ENCODE results near the gene TMEM81.

The TMEM81 gene

DNA sequence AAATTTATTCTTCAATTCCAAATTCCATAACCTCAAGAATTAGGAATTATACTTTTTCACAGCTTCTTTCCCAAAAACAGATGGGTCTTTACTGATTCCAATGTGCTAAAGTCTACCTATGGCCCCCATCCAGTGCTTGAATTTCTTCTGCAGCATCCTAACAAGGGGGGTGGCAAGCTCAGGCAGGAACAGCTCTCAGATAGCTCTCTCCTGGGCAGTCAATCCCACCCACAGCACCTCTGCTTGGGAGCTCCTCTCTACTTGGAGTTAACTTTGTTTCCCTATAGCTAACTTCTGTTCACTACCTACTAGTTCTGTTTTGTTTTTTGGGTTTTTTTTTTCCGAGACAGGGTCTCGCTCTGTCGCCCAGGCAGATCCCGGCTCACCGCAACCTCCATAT, 25.5 kb upstream of the TMEM81 start:
- Histone ChIP-seq H3K36me3 (ENCODE audit: control insufficient read depth, insufficient read depth, low read length) (peaks cover 43% of the 10 kb centered on the region), H3K4me3 (ENCODE audit: insufficient read depth, low read depth, low read length, poor library complexity, severe bottlenecking) (no peak overlapping the region)

DNA sequence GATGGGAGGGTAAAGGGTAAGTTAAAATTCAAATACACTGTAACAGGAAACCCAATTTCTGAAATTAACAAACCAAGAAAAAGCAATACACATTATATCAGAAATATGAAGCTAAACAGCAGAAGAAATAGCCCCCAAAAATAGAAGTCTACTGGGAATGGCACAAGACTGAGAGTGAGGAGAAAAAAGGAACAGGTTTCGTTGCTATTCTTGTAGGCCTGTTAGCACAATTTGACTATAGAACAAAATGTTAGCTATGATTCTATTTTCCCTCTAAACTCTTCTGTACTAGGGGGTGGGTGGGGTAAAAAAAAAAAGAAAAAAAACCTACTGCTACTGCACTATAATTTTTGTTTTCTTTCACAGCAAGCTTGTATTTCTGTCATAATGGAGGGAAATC, 25.0 kb upstream of the TMEM81 start:
- H3K4me1 ChIP-seq (ENCODE audit: control insufficient read depth, insufficient read depth, low read length, poor library complexity, severe bottlenecking), result no peaks in the 10 kb centered on the region
- H3K4me3 ChIP-seq (ENCODE audit: insufficient read depth, low read depth, low read length, poor library complexity, severe bottlenecking), result no peak overlapping the region
- no peak for DNase-seq
- H3K27ac ChIP-seq (ENCODE audit: insufficient read depth, low read length, poor library complexity, severe bottlenecking), result no peak overlapping the region
- H3K36me3 ChIP-seq (ENCODE audit: control insufficient read depth, insufficient read depth, low read length), result peaks cover 43% of the 10 kb centered on the region
- no peaks in the 10 kb centered on the region for H3K9me3 ChIP-seq (ENCODE audit: control insufficient read depth, low read length)
- H3K27me3 ChIP-seq (replicated peaks; ENCODE audit: control insufficient read depth, insufficient read depth, low read length, poor library complexity, severe bottlenecking), result no peaks in the 10 kb centered on the region

More for the DNA sequence above, 25.5 kb upstream of the TMEM81 start:
- no peaks in the 10 kb centered on the region for H3K9me3 ChIP-seq (ENCODE audit: control insufficient read depth, low read length)
- no peak overlapping the region for H3K27ac ChIP-seq (ENCODE audit: insufficient read depth, low read length, poor library complexity, severe bottlenecking)
- DNase-seq, result no peak
- H3K27me3 ChIP-seq (replicated peaks; ENCODE audit: control insufficient read depth, insufficient read depth, low read length, poor library complexity, severe bottlenecking), result no peaks in the 10 kb centered on the region
- no peaks in the 10 kb centered on the region for H3K4me1 ChIP-seq (ENCODE audit: control insufficient read depth, insufficient read depth, low read length, poor library complexity, severe bottlenecking)

DNA sequence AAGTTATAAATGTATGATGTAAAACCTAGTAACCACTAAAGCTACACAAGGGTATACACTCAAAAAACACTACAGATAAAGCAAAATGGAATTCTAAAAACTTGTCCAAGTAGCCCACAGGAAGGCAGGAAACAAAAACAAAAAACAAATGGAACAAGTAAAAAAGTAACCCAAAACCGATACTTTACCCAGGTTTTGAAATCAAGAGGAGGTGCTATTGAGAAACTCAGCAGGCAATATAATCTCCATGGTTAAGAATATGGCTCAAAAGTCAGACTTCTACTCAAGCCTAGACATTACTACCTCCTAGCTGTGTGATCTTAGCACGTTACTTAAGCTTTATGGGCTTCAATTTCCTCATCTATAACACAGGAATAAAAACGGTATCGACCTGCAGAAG, 24.2 kb upstream of the TMEM81 start:
- Histone ChIP-seq H3K4me3 (ENCODE audit: insufficient read depth, low read depth, low read length, poor library complexity, severe bottlenecking) (no peak overlapping the region), H3K4me1 (ENCODE audit: control insufficient read depth, insufficient read depth, low read length, poor library complexity, severe bottlenecking) (no peaks in the 10 kb centered on the region), H3K36me3 (ENCODE audit: control insufficient read depth, insufficient read depth, low read length) (peaks cover 44% of the 10 kb centered on the region), H3K27ac (ENCODE audit: insufficient read depth, low read length, poor library complexity, severe bottlenecking) (no peak overlapping the region), H3K9me3 (ENCODE audit: control insufficient read depth, low read length) (no peaks in the 10 kb centered on the region), H3K27me3 (replicated peaks; ENCODE audit: control insufficient read depth, insufficient read depth, low read length, poor library complexity, severe bottlenecking) (no peaks in the 10 kb centered on the region)
- no peak for DNase-seq

DNA sequence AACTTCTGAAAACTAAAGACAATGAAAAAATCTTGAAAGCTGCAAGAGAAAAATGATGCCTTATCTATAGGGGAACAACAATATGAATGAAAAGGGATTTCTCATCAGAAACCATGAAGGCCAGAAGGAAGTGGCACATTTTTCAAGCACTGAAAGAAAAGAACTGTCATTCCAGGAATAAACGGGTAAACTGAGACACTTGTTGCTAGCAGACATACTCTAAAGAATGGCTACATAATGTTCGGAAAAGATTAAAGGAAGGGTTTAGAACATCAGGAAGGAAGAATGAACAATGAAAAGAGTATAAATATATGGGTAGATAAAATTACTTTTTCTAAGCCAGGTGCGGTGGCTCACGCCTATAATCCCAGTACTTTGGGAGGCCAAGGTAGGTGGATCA, 23.1 kb upstream of the TMEM81 start:
- Histone ChIP-seq H3K4me1 (ENCODE audit: control insufficient read depth, insufficient read depth, low read length, poor library complexity, severe bottlenecking) (no peaks in the 10 kb centered on the region), H3K27ac (ENCODE audit: insufficient read depth, low read length, poor library complexity, severe bottlenecking) (no peak overlapping the region), H3K36me3 (ENCODE audit: control insufficient read depth, insufficient read depth, low read length) (peaks cover 50% of the 10 kb centered on the region), H3K9me3 (ENCODE audit: control insufficient read depth, low read length) (no peaks in the 10 kb centered on the region), H3K4me3 (ENCODE audit: insufficient read depth, low read depth, low read length, poor library complexity, severe bottlenecking) (no peak overlapping the region), H3K27me3 (replicated peaks; ENCODE audit: control insufficient read depth, insufficient read depth, low read length, poor library complexity, severe bottlenecking) (no peaks in the 10 kb centered on the region)
- DNase-seq, result no peak

DNA sequence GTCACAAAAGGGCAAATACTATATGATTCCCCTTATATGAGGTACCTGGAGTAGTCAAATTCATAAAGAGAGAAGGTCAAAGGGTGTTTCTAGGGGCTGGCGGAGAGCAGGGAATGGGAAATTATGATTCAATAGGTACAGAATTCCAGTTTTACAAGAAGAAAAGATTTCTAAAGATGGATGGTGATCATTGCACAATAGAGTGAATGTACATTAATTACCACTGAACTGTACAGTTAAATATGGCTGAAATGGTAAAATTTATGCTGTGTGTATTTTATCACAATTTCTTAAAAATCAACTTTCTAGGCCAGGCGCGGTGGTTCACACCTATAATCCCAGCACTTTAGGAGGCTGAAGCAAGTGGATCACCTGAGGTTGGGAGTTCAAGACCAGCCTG, 18.1 kb upstream of the TMEM81 start:
- Histone ChIP-seq H3K27ac (ENCODE audit: insufficient read depth, low read length, poor library complexity, severe bottlenecking) (no peak overlapping the region), H3K27me3 (replicated peaks; ENCODE audit: control insufficient read depth, insufficient read depth, low read length, poor library complexity, severe bottlenecking) (no peaks in the 10 kb centered on the region), H3K36me3 (ENCODE audit: control insufficient read depth, insufficient read depth, low read length) (peaks cover 82% of the 10 kb centered on the region), H3K4me3 (ENCODE audit: insufficient read depth, low read depth, low read length, poor library complexity, severe bottlenecking) (no peak overlapping the region), H3K4me1 (ENCODE audit: control insufficient read depth, insufficient read depth, low read length, poor library complexity, severe bottlenecking) (no peaks in the 10 kb centered on the region), H3K9me3 (ENCODE audit: control insufficient read depth, low read length) (no peaks in the 10 kb centered on the region)
- no peak for DNase-seq

DNA sequence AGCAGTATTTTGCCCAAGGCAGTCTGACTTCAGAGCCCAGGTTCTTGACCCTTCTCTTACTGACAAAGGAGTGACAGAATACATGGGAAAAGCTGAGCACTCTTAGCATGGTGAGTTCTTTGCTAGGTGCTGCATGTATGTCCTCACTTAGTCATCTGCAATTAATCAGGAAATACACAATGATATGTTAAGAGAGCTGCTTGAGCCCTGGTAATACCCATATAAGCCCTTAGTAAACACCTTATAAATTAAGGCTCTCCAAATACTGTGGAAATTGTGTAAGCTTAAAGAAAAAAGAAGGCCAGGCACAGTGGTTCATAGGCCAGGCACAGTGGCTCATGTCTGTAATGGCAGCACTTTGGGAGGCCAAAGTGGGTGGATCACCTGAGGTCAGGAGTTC, 14.0 kb upstream of the TMEM81 start:
- Histone ChIP-seq H3K4me1 (ENCODE audit: control insufficient read depth, insufficient read depth, low read length, poor library complexity, severe bottlenecking) (no peaks in the 10 kb centered on the region), H3K4me3 (ENCODE audit: insufficient read depth, low read depth, low read length, poor library complexity, severe bottlenecking) (no peak overlapping the region), H3K27me3 (replicated peaks; ENCODE audit: control insufficient read depth, insufficient read depth, low read length, poor library complexity, severe bottlenecking) (no peaks in the 10 kb centered on the region), H3K27ac (ENCODE audit: insufficient read depth, low read length, poor library complexity, severe bottlenecking) (no peak overlapping the region), H3K9me3 (ENCODE audit: control insufficient read depth, low read length) (no peaks in the 10 kb centered on the region), H3K36me3 (ENCODE audit: control insufficient read depth, insufficient read depth, low read length) (peaks cover 89% of the 10 kb centered on the region)
- DNase-seq, result no peak

DNA sequence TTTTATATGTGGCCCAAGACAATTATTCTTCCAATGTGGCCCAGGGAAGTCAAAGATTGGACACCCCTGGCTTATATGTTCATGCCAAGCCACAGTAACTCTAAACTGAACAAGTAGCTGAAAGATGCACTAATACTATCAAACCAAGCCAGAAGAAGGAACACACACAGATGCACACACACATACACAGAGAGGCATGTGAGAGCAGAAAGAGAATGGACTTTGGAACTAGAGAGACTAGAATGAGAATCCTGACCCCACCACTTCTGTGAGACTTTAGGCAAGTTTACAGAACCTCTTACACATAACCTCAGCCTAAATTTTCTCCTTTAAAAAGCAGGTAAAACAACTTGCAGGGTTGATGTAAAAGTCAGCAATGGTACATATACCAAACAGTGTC, 11.2 kb upstream of the TMEM81 start:
- H3K36me3 ChIP-seq (ENCODE audit: control insufficient read depth, insufficient read depth, low read length), result peaks cover 78% of the 10 kb centered on the region
- H3K27ac ChIP-seq (ENCODE audit: insufficient read depth, low read length, poor library complexity, severe bottlenecking), result no peak overlapping the region
- H3K4me3 ChIP-seq (ENCODE audit: insufficient read depth, low read depth, low read length, poor library complexity, severe bottlenecking), result no peak overlapping the region
- DNase-seq, result no peak
- H3K27me3 ChIP-seq (replicated peaks; ENCODE audit: control insufficient read depth, insufficient read depth, low read length, poor library complexity, severe bottlenecking), result no peaks in the 10 kb centered on the region
- H3K4me1 ChIP-seq (ENCODE audit: control insufficient read depth, insufficient read depth, low read length, poor library complexity, severe bottlenecking), result no peaks in the 10 kb centered on the region
- no peaks in the 10 kb centered on the region for H3K9me3 ChIP-seq (ENCODE audit: control insufficient read depth, low read length)

DNA sequence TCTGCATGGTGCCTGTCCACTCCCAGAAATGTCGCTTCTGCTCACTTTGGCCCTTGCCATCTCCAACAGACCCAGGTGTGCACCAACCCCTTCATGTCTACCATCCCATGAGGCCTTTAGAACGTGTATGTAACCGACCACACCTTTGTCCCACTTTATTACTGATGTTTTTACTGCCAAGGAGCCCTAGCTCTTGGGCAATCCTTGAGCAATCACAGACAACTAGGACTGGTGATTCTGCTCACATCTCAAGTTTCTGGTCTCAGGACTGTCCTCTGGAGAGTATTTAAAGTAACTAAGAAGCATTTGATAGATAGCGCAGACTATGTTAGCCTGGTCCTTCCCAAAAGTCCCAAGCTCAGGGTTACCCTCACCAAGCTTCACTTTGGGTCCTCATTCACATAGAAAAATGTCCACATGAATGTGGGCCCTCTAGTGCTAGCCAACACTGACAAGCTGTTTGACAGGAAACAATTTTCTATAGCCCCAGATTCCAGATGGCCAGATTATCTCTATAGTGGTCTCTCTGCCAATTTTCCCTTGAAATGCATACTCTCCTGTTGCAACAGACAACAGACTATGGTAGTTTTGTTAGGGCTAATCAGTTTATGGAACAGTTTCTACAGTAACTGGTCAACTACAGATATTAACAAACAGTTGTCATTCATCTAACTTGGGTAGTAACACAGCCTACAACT, 6.9 kb upstream of the TMEM81 start:
- H3K27ac ChIP-seq (ENCODE audit: insufficient read depth, low read length, poor library complexity, severe bottlenecking), result no peak overlapping the region
- H3K4me1 ChIP-seq (ENCODE audit: control insufficient read depth, insufficient read depth, low read length, poor library complexity, severe bottlenecking), result no peaks in the 10 kb centered on the region

DNA sequence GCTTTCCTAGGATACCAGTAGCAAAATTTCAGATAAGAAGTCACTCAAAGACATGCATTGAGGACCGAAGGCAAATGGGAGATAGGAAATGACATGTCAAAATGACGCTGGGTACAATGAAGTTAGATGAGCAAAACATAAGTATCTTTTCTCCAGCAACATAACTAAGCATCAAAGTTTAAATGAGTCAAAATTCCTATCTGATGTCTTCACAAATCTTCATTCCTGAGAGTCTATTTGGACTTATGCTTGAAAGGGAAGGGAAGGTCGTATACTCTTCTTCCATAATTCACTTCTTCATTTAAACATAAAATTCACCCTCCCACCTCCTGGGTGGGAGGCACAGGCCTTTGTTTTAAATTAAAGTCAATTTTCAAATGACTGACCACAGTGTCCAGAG, 4.1 kb upstream of the TMEM81 start:
- H3K9me3 ChIP-seq (ENCODE audit: control insufficient read depth, low read length), result no peaks in the 10 kb centered on the region
- H3K36me3 ChIP-seq (ENCODE audit: control insufficient read depth, insufficient read depth, low read length), result peaks cover 50% of the 10 kb centered on the region

More for the DNA sequence above, 6.9 kb upstream of the TMEM81 start:
- no peak for DNase-seq
- Histone ChIP-seq H3K36me3 (ENCODE audit: control insufficient read depth, insufficient read depth, low read length) (peaks cover 65% of the 10 kb centered on the region), H3K27me3 (replicated peaks; ENCODE audit: control insufficient read depth, insufficient read depth, low read length, poor library complexity, severe bottlenecking) (no peaks in the 10 kb centered on the region), H3K9me3 (ENCODE audit: control insufficient read depth, low read length) (no peaks in the 10 kb centered on the region), H3K4me3 (ENCODE audit: insufficient read depth, low read depth, low read length, poor library complexity, severe bottlenecking) (no peak overlapping the region)

DNA sequence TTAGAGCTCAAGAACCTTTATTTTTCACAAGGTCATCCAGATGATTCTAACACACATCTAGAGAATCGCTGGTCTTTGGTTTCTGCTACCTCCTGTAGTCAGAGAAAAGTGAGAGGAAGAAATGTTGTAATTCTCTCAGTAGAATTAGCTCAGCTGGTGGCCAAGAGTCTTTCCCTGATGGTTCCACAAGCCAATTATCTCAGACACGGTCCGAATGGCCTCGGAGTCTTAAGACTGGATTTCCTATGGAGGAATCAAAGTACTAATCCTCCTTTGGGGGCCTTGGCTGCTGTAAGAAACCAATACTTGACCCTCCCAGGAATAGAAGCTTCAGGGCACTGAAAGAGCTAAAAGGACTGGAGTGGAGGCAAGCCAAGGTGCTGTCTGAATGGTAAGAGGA, 1.8 kb downstream of the TMEM81 start:
- no peaks in the 10 kb centered on the region for H3K4me1 ChIP-seq (ENCODE audit: control insufficient read depth, insufficient read depth, low read length, poor library complexity, severe bottlenecking)
- peaks cover 16% of the 10 kb centered on the region for H3K36me3 ChIP-seq (ENCODE audit: control insufficient read depth, insufficient read depth, low read length)
- no peaks in the 10 kb centered on the region for H3K27me3 ChIP-seq (replicated peaks; ENCODE audit: control insufficient read depth, insufficient read depth, low read length, poor library complexity, severe bottlenecking)
- H3K9me3 ChIP-seq (ENCODE audit: control insufficient read depth, low read length), result no peaks in the 10 kb centered on the region
- no peak overlapping the region for H3K4me3 ChIP-seq (ENCODE audit: insufficient read depth, low read depth, low read length, poor library complexity, severe bottlenecking)
- no peak overlapping the region for H3K27ac ChIP-seq (ENCODE audit: insufficient read depth, low read length, poor library complexity, severe bottlenecking)
- DNase-seq, result no peak

More for the DNA sequence above, 4.1 kb upstream of the TMEM81 start:
- Histone ChIP-seq H3K27me3 (replicated peaks; ENCODE audit: control insufficient read depth, insufficient read depth, low read length, poor library complexity, severe bottlenecking) (no peaks in the 10 kb centered on the region), H3K27ac (ENCODE audit: insufficient read depth, low read length, poor library complexity, severe bottlenecking) (no peak overlapping the region), H3K4me1 (ENCODE audit: control insufficient read depth, insufficient read depth, low read length, poor library complexity, severe bottlenecking) (no peaks in the 10 kb centered on the region), H3K4me3 (ENCODE audit: insufficient read depth, low read depth, low read length, poor library complexity, severe bottlenecking) (no peak overlapping the region)
- DNase-seq, result no peak

Data from effector memory CD4-positive, alpha-beta T cell (primary cell).